DOHH2 (cell line): ENCODE data around the gene DDX17.

Source experiments
- H3F3A ChIP-seq: fragments of 200-600 bp; sonication (generic), shearing (Covaris generic); 2 replicates; pipeline ENCODE4 v1.6.0; 2016; ENCODE audit warnings: antibody characterized with exemption, mild to moderate bottlenecking; ENCODE audit not compliant: control insufficient read depth, insufficient read depth
- H3K27ac ChIP-seq: fragments of 200-600 bp; sonication (generic); 2 replicates; pipeline ENCODE4 v1.5.1; 2014; ENCODE audit warnings: low read depth, mild to moderate bottlenecking, low read length, moderate library complexity
- H3K27me3 ChIP-seq: fragments of 200-600 bp; sonication (generic); 2 replicates; pipeline ENCODE4 v1.6.1; 2014; ENCODE audit warnings: mild to moderate bottlenecking, low read length, mixed read lengths; ENCODE audit not compliant: control insufficient read depth
- H3K36me3 ChIP-seq: fragments of 200-600 bp; sonication (generic); 2 replicates; pipeline ENCODE4 v1.6.1; 2014; ENCODE audit warnings: mild to moderate bottlenecking, low read length, moderate library complexity, mixed read lengths; ENCODE audit not compliant: control insufficient read depth
- H3K4me1 ChIP-seq: fragments of 200-600 bp; sonication (generic); 2 replicates; pipeline ENCODE4 v1.6.1; 2014; ENCODE audit warnings: mild to moderate bottlenecking, low read length, mixed read lengths; ENCODE audit not compliant: control insufficient read depth
- H3K4me2 ChIP-seq: fragments of 200-600 bp; sonication (generic); 2 replicates; pipeline ENCODE4 v1.6.0; 2014; ENCODE audit warnings: mild to moderate bottlenecking, low read length, moderate library complexity
- H3K4me3 ChIP-seq: fragments of 200-600 bp; sonication (generic); 2 replicates; pipeline ENCODE4 v1.5.1; 2014; ENCODE audit warnings: mild to moderate bottlenecking, low read length, mixed read lengths
- H3K79me2 ChIP-seq: fragments of 200-600 bp; sonication (generic); 2 replicates; pipeline ENCODE4 v1.6.1; 2014; ENCODE audit warnings: mild to moderate bottlenecking, low read length, mixed read lengths; ENCODE audit not compliant: control insufficient read depth
- H3K9me2 ChIP-seq: fragments of 200-600 bp; sonication (generic); replicated peaks from 2 replicates; pipeline ENCODE4 v1.6.1; 2014; ENCODE audit warnings: mild to moderate bottlenecking, low read length, mixed read lengths; ENCODE audit not compliant: control insufficient read depth
- H3K9me3 ChIP-seq: fragments of 200-600 bp; sonication (generic); 2 replicates; pipeline ENCODE4 v1.6.1; 2014; ENCODE audit warnings: antibody characterized with exemption, low read length, mixed read lengths; ENCODE audit not compliant: control insufficient read depth, insufficient read depth
- H4K20me1 ChIP-seq: fragments of 200-600 bp; sonication (generic); 2 replicates; pipeline ENCODE4 v1.6.0; 2014; ENCODE audit warnings: low read depth, mild to moderate bottlenecking, antibody characterized with exemption, low read length, moderate library complexity; ENCODE audit not compliant: control insufficient read depth, insufficient read depth
- CTCF ChIP-seq: fragments of 200-600 bp; sonication (generic); IDR thresholded peaks from one replicate; pipeline ENCODE4 v1.5.1; 2014; ENCODE audit warnings: antibody characterized with exemption, mild to moderate bottlenecking, low read depth, low read length; ENCODE audit not compliant: poor library complexity, severe bottlenecking
- EZH2phosphoT487 ChIP-seq: fragments of 200-600 bp; sonication (generic); IDR thresholded peaks from 2 replicates; pipeline ENCODE4 v1.6.1; 2017; ENCODE audit warnings: borderline replicate concordance, mild to moderate bottlenecking, antibody characterized with exemption, low read length, moderate library complexity, mixed read lengths

The DDX17 gene

GRCh38 chr22:38442967-38443627, 63.0 kb downstream of the DDX17 start:
- Histone ChIP-seq H3K9me3 (no peaks in the 10 kb centered on the region), H3K4me2 (no peak overlapping the region), H4K20me1 (no peaks in the 10 kb centered on the region), H3K79me2 (no peaks in the 10 kb centered on the region), H3F3A (no peaks in the 10 kb centered on the region), H3K27me3 (peaks cover 12% of the 10 kb centered on the region), H3K4me1 (no peaks in the 10 kb centered on the region), H3K4me3 (no peak overlapping the region), H3K27ac (no peak overlapping the region), H3K9me2 (no peaks in the 10 kb centered on the region), H3K36me3 (no peaks in the 10 kb centered on the region)
- TF ChIP-seq EZH2phosphoT487 (no peak), CTCF (no peak)

- TF ChIP-seq CTCF, result no peak
- TF ChIP-seq EZH2phosphoT487, result no peak
- Histone ChIP-seq H3K4me1 (no peaks in the 10 kb centered on the region), H3K4me2 (no peak overlapping the region), H3K9me3 (no peaks in the 10 kb centered on the region), H3K79me2 (no peaks in the 10 kb centered on the region), H3F3A (no peaks in the 10 kb centered on the region), H4K20me1 (no peaks in the 10 kb centered on the region), H3K4me3 (no peak overlapping the region), H3K36me3 (no peaks in the 10 kb centered on the region), H3K27ac (no peak overlapping the region), H3K9me2 (no peaks in the 10 kb centered on the region), H3K27me3 (peaks cover 12% of the 10 kb centered on the region)
These were observed 64.4 kb downstream of the DDX17 start for GRCh38 chr22:38441620-38442287.

GRCh38 chr22:38440747-38441350, 65.3 kb downstream of the DDX17 start:
- H3K9me2 ChIP-seq, result no peaks in the 10 kb centered on the region
- H3K27me3 ChIP-seq, result peaks cover 12% of the 10 kb centered on the region
- H3K27ac ChIP-seq, result no peak overlapping the region
- no peaks in the 10 kb centered on the region for H4K20me1 ChIP-seq
- no peaks in the 10 kb centered on the region for H3K9me3 ChIP-seq
- no peak overlapping the region for H3K4me3 ChIP-seq
- H3K36me3 ChIP-seq, result no peaks in the 10 kb centered on the region
- TF ChIP-seq EZH2phosphoT487, result no peak
- TF ChIP-seq CTCF, result no peak
- no peaks in the 10 kb centered on the region for H3F3A ChIP-seq
- H3K4me2 ChIP-seq, result no peak overlapping the region
- no peaks in the 10 kb centered on the region for H3K79me2 ChIP-seq
- H3K4me1 ChIP-seq, result no peaks in the 10 kb centered on the region
